ENCODE data around the gene C20orf204. TPM values are rescaled to one million over a fixed set of nuclear protein-coding genes. Genes with fewer than 3 reads are reported as not detected.
A peak's percentile ranks its signal among the peaks of the same experiment; 100 is the strongest.

Gene C20orf204
- total and polyA plus RNA-seq, 10 of the 15 experiments (the other 5 are each of a cell fraction or from before 2014, with no cell fraction given), result 0.24 to 56.0 (median 12.4) TPM

DNA sequence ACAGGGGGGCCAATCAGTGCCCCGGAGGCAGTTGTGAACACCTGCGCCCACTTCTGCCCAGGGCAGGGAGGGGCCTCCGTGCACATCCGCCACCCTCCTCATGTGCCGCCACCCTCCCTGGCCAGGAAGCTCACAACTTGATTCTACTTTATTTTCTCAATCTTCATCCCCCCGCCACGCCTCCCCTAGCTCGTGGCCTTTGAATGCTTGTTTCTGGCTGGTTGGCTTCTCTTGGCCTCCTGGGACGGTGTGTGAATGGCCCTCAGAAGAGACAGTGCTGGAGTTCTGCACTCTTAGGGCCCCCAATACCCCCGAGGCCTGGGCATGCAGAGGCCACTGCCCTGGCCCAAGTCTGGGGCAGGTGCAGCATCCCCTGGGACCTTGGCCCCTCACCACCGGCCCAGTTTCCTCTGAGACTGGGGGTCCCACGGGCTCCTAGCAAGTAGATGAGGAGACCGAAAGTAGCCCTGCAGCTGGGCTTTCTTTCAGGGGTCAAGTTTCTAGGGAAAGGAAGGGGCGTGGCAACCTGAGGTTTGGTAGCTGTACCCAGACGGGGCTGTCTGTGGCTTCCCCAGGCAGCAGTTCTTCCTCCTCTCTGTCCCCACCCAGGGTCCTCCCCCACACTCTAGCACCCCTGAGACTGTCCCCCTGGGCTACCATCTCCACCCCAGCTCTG lies 42.0 kb downstream of the C20orf204 start:
- peaks cover 22% of the 10 kb centered on the region for H3K4me1 ChIP-seq (ENCODE audit: control insufficient read depth, insufficient read depth, low read length)
- intact Hi-C loops (cut with micrococcal nuclease; ENCODE audit: unreplicated experiment) (loop anchor here (2.0 kb wide), 1 partner anchor 15 kb away; the partner anchor contains the start of gene TCEA2), in situ Hi-C loops (cut with MboI) (no loop called here)
- no peak overlapping the region for H2AFZ ChIP-seq (ENCODE audit: control insufficient read depth, low read depth, low read length)
- ATAC-seq (peak; percentile 62), FAIRE-seq (peak; percentile 57), DNase-seq (ENCODE audit: low read depth, low spot score) (no peak)
- H3K9me3 ChIP-seq (replicated peaks; ENCODE audit: control insufficient read depth, insufficient read depth, low read length), result no peaks in the 10 kb centered on the region
- CTCF ChIA-PET, result interaction anchor here (0.6 to 3.9 kb wide), 11 partner anchors 9 to 456 kb away, joined by 3 to 22 read pairs (median 6); no protein-coding TSS in a partner anchor
- H3K9ac ChIP-seq (ENCODE audit: control insufficient read depth, insufficient read depth, low read length), result peak overlapping the region; percentile 91
- H4K20me1 ChIP-seq (ENCODE audit: control insufficient read depth, insufficient read depth), result no peaks in the 10 kb centered on the region
- 0% methylated on average over 15 of the region's 15 CpGs for WGBS (ENCODE audit: insufficient coverage, insufficient replicate concordance, low lambda C conversion rate, missing lambda C conversion rate)
- SMC1A ChIA-PET (ENCODE audit: uncharacterized antibody, unreplicated experiment), result interaction anchor here (1.0 to 2.8 kb wide), 8 partner anchors 12 to 42 kb away, joined by 3 to 10 read pairs (median 6); partner anchors contain the start of gene TCEA2
- POLR2A ChIA-PET, result interaction anchor here (0.8 to 3.5 kb wide), 7 partner anchors 13 to 98 kb away, joined by 4 to 14 read pairs (median 10); partner anchors contain the start of genes C20orf204, PRPF6 and SAMD10
- peak overlapping the region; percentile 97 for H3K4me2 ChIP-seq (ENCODE audit: control insufficient read depth, insufficient read depth)
- peak overlapping the region; percentile 85 for H3K27ac ChIP-seq (ENCODE audit: control insufficient read depth, insufficient read depth)
- H3K4me3 ChIP-seq, result peak overlapping the region; percentile 83
- peaks cover 0 to 16% of the 10 kb centered on the region in 2 experiments; a peak in 3 of 4 replicates for H3K36me3 ChIP-seq (ENCODE audit: control insufficient read depth in 2 of 2, insufficient read depth in 2 of 2, low read length in 1 of 2)
- no TSS peak for BruUV-seq (replicated peaks)
- H3K79me2 ChIP-seq (ENCODE audit: control insufficient read depth, insufficient read depth, low read length), result peaks cover 30% of the 10 kb centered on the region
- RAD21 ChIA-PET (ENCODE audit: unreplicated experiment), result interaction anchor here (0.7 to 3.0 kb wide), 10 partner anchors 15 to 540 kb away, joined by 3 to 10 read pairs (median 6); partner anchors contain the start of genes PTK6, SAMD10 and TCEA2
- no peaks in the 10 kb centered on the region; a peak in 1 of 4 replicates for H3K27me3 ChIP-seq (replicated peaks in 1 of 2; ENCODE audit: control insufficient read depth in 2 of 2, insufficient read depth in 2 of 2, low read length in 1 of 2)
- TF ChIP-seq NR2C1 (IDR thresholded peaks at IDR 0.05), result peak; percentile 80
- TF ChIP-seq RFX5 (IDR thresholded peaks at IDR 0.05; ENCODE audit: low read depth, low read length), result 0 out of 2 replicates have a peak, but pooled peaks have one; percentile 4
- no peak for TF ChIP-seq ATF2 (IDR thresholded peaks at IDR 0.05; ENCODE audit: low read length)
- TF ChIP-seq MXI1 (IDR thresholded peaks at IDR 0.05; ENCODE audit: low read depth, low read length), result peak; percentile 59; the same call in 1 of the 2 replicates
- no peak for TF ChIP-seq CHD1 (IDR thresholded peaks at IDR 0.05; ENCODE audit: low read depth, low read length)
- TF ChIP-seq BHLHE40 (IDR thresholded peaks at IDR 0.05; ENCODE audit: borderline replicate concordance in 1 of 2, low read depth in 2 of 2, low read length in 1 of 2), result peak; percentile 54 to 68; a peak in 2 of 4 replicates
- TF ChIP-seq SMARCA5 (IDR thresholded peaks at IDR 0.05), result 0 out of 2 replicates have a peak, but pooled peaks have one; percentile 41
- peak; percentile 42; the same call in 1 of the 2 replicates for TF ChIP-seq RUNX3 (IDR thresholded peaks at IDR 0.05; ENCODE audit: low read length)
- TF ChIP-seq MAX (IDR thresholded peaks at IDR 0.05; ENCODE audit: low read depth, low read length), result no peak; the same call in 1 of the 2 replicates
- 0 out of 2 replicates have a peak, but pooled peaks have one; percentile 43 for TF ChIP-seq NR2F1 (conservative IDR thresholded peaks at IDR 0.05)
- peak; percentile 37; the same call in 1 of the 2 replicates for TF ChIP-seq NFYB (IDR thresholded peaks at IDR 0.05; ENCODE audit: insufficient read depth, low read depth, low read length)
- TF ChIP-seq CEBPZ (IDR thresholded peaks at IDR 0.05; ENCODE audit: low read depth, low read length), result no peak

All from GM12878 (cell line).